Measurements from ENCODE around the gene PARN.

GRCh38 chr16:14510939-14511799, 118.9 kb downstream of the PARN start:
- TF ChIP-seq CTCF (IDR thresholded peaks at IDR 0.05) (no peak), POLR2A (IDR thresholded peaks at IDR 0.05) (no peak)
